K562 (cell line): ENCODE data around the gene HLA-B. TPM values are rescaled to one million over a fixed set of nuclear protein-coding genes. Genes with fewer than 3 reads are reported as not detected.
A peak's percentile ranks its signal among the peaks of the same experiment; 100 is the strongest.

Experiments used
- ATAC-seq: fragments of 200-7000 bp; cut with Tn5 transposase; 3 replicates; pipeline ENCODE4 v1.9.1; 2020; ENCODE audit warnings: moderate library complexity
- Bru-seq: library from RNA; stranded (reverse); fragments of 400-500 nt; gene quantifications from one replicate; lab custom pipeline; 2021; lab: Mats Ljungman, UMichigan
- BruChase-seq, 2 experiments: library from RNA; stranded (reverse); fragments of 400-500 nt; gene quantifications; one replicate each; lab custom pipeline; 2021; lab: Mats Ljungman, UMichigan
- BruUV-seq: library from RNA; stranded (reverse); fragments of 400-500 nt; replicated peaks from 2 replicates; lab custom pipeline; 2021; lab: Mats Ljungman, UMichigan
- CTCF ChIA-PET: fragments of 300-600 bp; formaldehyde crosslinking; extraction: SDS; loops from one replicate; lab custom pipeline; 2021; ENCODE audit warnings: low intra/inter-chr PET ratio; lab: Yijun Ruan, JAX
- POLR2A ChIA-PET: fragments of 300-600, 350-650 bp; sonication (Branson Sonifier 250); formaldehyde crosslinking; extraction: SDS; loops from one replicate; lab custom pipeline; 2021; ENCODE audit warnings: antibody characterized with exemption, inconsistent platforms; lab: Yijun Ruan, JAX
- DNase-seq, 4 experiments: peaks; one replicate each; pipeline versions ENCODE4 v3.0.0 to v3.0.0-alpha.2; 2011 to 2018; ENCODE audit warnings: low spot score in 3 of 4, mixed read lengths in 3 of 4; ENCODE audit errors: extremely low read depth in 1 of 4
- FAIRE-seq: peaks from 2 replicates; lab custom pipeline; 2011; peaks lifted over from hg19 to GRCh38; lab: Jason Lieb, UNC
- H2AFZ ChIP-seq: 2 replicates; pipeline ENCODE4 v1.6.0; 2011; ENCODE audit warnings: low read depth, low read length, control low read depth, inconsistent platforms
- H3K27ac ChIP-seq: fragments of 200-600 bp; 3 replicates; pipeline ENCODE4 v1.8.0; 2011; ENCODE audit warnings: low read depth, mild to moderate bottlenecking, control low read depth, inconsistent platforms, low read length, moderate library complexity, mixed read lengths; ENCODE audit errors: extremely low read depth
- H3K27me3 ChIP-seq, 2 experiments: fragments of 300-600 bp in 1 of 2; 2 replicates in 1 of 2; 3 replicates in 1 of 2; pipeline versions ENCODE4 v1.6.0 to v1.8.0; 2011; ENCODE audit warnings: inconsistent platforms in 2 of 2, low read length in 2 of 2, mild to moderate bottlenecking in 1 of 2, mixed read lengths in 1 of 2, moderate library complexity in 1 of 2; ENCODE audit not compliant: control insufficient read depth in 2 of 2, insufficient read depth in 2 of 2
- H3K36me3 ChIP-seq: fragments of 300-600 bp; 3 replicates; pipeline ENCODE4 v1.8.0; 2011; ENCODE audit warnings: mild to moderate bottlenecking, low read length, inconsistent platforms; ENCODE audit not compliant: control insufficient read depth, insufficient read depth
- H3K4me1 ChIP-seq, 2 experiments: fragments of 200-600 bp in 1 of 2; replicated peaks in 1 of 2; 2 replicates in 1 of 2; 3 replicates in 1 of 2; pipeline versions ENCODE4 v1.5.1 to v1.8.0; 2011; ENCODE audit warnings: inconsistent platforms in 2 of 2, low read length in 2 of 2, mild to moderate bottlenecking in 1 of 2, mixed read lengths in 1 of 2, moderate library complexity in 1 of 2; ENCODE audit not compliant: control insufficient read depth in 2 of 2, insufficient read depth in 2 of 2
- H3K4me2 ChIP-seq: 2 replicates; pipeline ENCODE4 v1.6.1; 2011; ENCODE audit warnings: low read length, control low read depth, inconsistent platforms, mixed read lengths; ENCODE audit not compliant: insufficient read depth
- H3K4me3 ChIP-seq: fragments of 200-600 bp; sonication (generic), shearing (Covaris generic); 2 replicates; pipeline ENCODE4 v1.5.1; 2016; ENCODE audit warnings: control low read depth, inconsistent platforms
- H3K79me2 ChIP-seq: fragments of 200-600 bp; 3 replicates; pipeline ENCODE4 v1.8.0; 2011; ENCODE audit warnings: low read length, inconsistent platforms; ENCODE audit not compliant: control insufficient read depth, insufficient read depth
- H3K9ac ChIP-seq, 2 experiments: 2 replicates each; pipeline versions ENCODE4 v1.6.0 to v1.6.1; 2011; ENCODE audit warnings: low read depth in 2 of 2, low read length in 2 of 2, control low read depth in 1 of 2, inconsistent platforms in 1 of 2, mild to moderate bottlenecking in 1 of 2, mixed read lengths in 1 of 2; ENCODE audit not compliant: insufficient read depth in 1 of 2
- H3K9me1 ChIP-seq: one replicate; pipeline ENCODE4 v1.6.0; 2011; ENCODE audit warnings: inconsistent platforms, mild to moderate bottlenecking, low read length, moderate library complexity; ENCODE audit not compliant: control insufficient read depth, insufficient read depth
- H3K9me3 ChIP-seq: replicated peaks from 2 replicates; pipeline ENCODE4 v1.5.1; 2011; ENCODE audit warnings: low read depth, low read length, inconsistent platforms; ENCODE audit not compliant: control insufficient read depth, insufficient read depth
- H4K20me1 ChIP-seq: replicated peaks from 2 replicates; pipeline ENCODE4 v1.6.1; 2011; ENCODE audit warnings: low read length, inconsistent platforms, mixed read lengths; ENCODE audit not compliant: control insufficient read depth, insufficient read depth
- MBD2 ChIP-seq: sonication (generic); IDR thresholded peaks from 2 replicates; pipeline ENCODE4 v1.6.1; 2016; ENCODE audit warnings: low read depth, borderline replicate concordance
- RFX5 ChIP-seq: IDR thresholded peaks from 2 replicates; pipeline ENCODE4 v1.6.1; 2011; ENCODE audit warnings: low read depth, mild to moderate bottlenecking, improper control_type of control experiment, low read length
- ZBTB7A ChIP-seq: IDR thresholded peaks from 2 replicates; pipeline ENCODE4 v1.6.1; 2011; ENCODE audit warnings: low read depth, mild to moderate bottlenecking, low read length, moderate library complexity, borderline replicate concordance; ENCODE audit not compliant: control insufficient read depth
- WGBS: fragments of 100-300 bp; shearing (Covaris generic); methylation state at CpG from one replicate; pipeline ENCODE4 v1.1.6; 2016; ENCODE audit warnings: low coverage, mixed read lengths; ENCODE audit not compliant: insufficient coverage; ENCODE audit errors: missing lambda C conversion rate; 5-methylcytosine and 5-hydroxymethylcytosine counted together
- in situ Hi-C: fragments of 300-500 bp; cut with MboI; formaldehyde crosslinking; loops from 4 replicates; pipeline ENCODE4 v1.15.0; 2018; ENCODE audit warnings: inconsistent platforms, mixed read lengths
- intact Hi-C: fragments of 100-400 bp; cut with micrococcal nuclease; formaldehyde crosslinking; loops from 2 replicates; pipeline ENCODE4 v1.14.2; 2022
- long read RNA-seq, 3 experiments: library from polyadenylated mRNA in 2 of 3; library from RNA in 1 of 3; unstranded in 2 of 3; stranded (forward) in 1 of 3; transcript quantifications; one replicate each; pipeline ENCODE4 v2.0.0, GENCODE V29; 2019 to 2022
- polyA minus RNA-seq, 3 experiments: library from RNA; depleted of rRNA, polyadenylated mRNA; stranded (reverse); fragments of >200 nt; gene quantifications; 2 replicates each; pipeline ENCODE4 v1.2.3, GENCODE V29; 2011
- polyA plus RNA-seq, 8 experiments: library from polyadenylated mRNA; depleted of rRNA in 4 of 8; stranded (reverse) in 5 of 8; unstranded in 3 of 8; fragments of >200 nt; fragmentation: Nextera tagmentation in 2 of 8; fragmentation: Illumina TruSeq in 1 of 8; extraction: Ambion mirVana in 2 of 8; extraction: Trizol in 1 of 8; gene quantifications; 2 replicates each; pipeline versions ENCODE4 v1.2.1 to v1.2.3, GENCODE V29; 2011 to 2014; ENCODE audit warnings: inconsistent platforms in 1 of 8, missing spikeins in 1 of 8
- total RNA-seq, 7 experiments: library from RNA; depleted of rRNA in 6 of 7; stranded (reverse); fragments of >200 nt in 6 of 7; fragmentation: Illumina TruSeq in 2 of 7; extraction: Trizol in 2 of 7; gene quantifications; 2 replicates each; pipeline versions ENCODE4 v1.2.1 to v1.2.3, GENCODE V29; 2011 to 2021; ENCODE audit warnings: low replicate concordance in 1 of 7
- TF ChIP-seq, protein P1 (sequence below): conservative IDR thresholded peaks from 2 replicates; pipeline ENCODE4 v1.6.1; 2011; ENCODE audit warnings: low read depth, mild to moderate bottlenecking, low read length; ENCODE audit not compliant: control insufficient read depth
- TF ChIP-seq, protein P2 (sequence below): sonication (generic); formaldehyde crosslinking; IDR thresholded peaks from 2 replicates; pipeline ENCODE4 v1.8.0; 2022; ENCODE audit warnings: mild to moderate bottlenecking, missing genetic modification reagents

The HLA-B gene
- 1.2 TPM in 1 of 2 replicates, not detected in the other for total RNA-seq (2011; cell fraction: chromatin; rRNA removed; ENCODE audit: low replicate concordance)
- total RNA-seq (2011; cell fraction: nucleolus; rRNA removed): 4.2 and 5.5 TPM in 2 replicates
- total RNA-seq (2011; cell fraction: nucleoplasm; rRNA removed): 0.59 and 0.69 TPM in 2 replicates
- total RNA-seq (2014; rRNA removed) (0.24 and 0.41 TPM in 2 replicates), total RNA-seq (2014; rRNA removed; fragmentation: Illumina TruSeq; extraction: Trizol) (not detected in 2 replicates), total RNA-seq (2015; rRNA removed; fragmentation: Illumina TruSeq; extraction: Trizol) (0.65 and 1.4 TPM in 2 replicates), total RNA-seq (2021) (9.7 and 11.5 TPM in 2 replicates), polyA plus RNA-seq (2011; rRNA removed) (0.31 and 0.98 TPM in 2 replicates), polyA plus RNA-seq (2014; fragmentation: Illumina TruSeq; extraction: Trizol) (0.55 TPM in 1 of 2 replicates, not detected in the other), polyA plus RNA-seq (2014; fragmentation: Nextera tagmentation; extraction: Ambion mirVana) (under 1 TPM; 0.07 to 0.66 TPM), polyA plus RNA-seq (2014; rRNA removed) (0.49 and 1.7 TPM in 2 replicates), polyA minus RNA-seq (2011; rRNA and poly(A)+ RNA removed) (not detected in 2 replicates), Bru-seq, nascent RNA (percentile 6 among the genes with signal in this experiment), BruChase-seq, experiment 1, labeled RNA remaining after a 2-hour chase (percentile 6 among the genes with signal in this experiment), BruChase-seq, experiment 2, labeled RNA remaining after a 6-hour chase (percentile 4 among the genes with signal in this experiment)
- 0.15 and 0.46 TPM in 2 replicates for polyA plus RNA-seq (2011; cell fraction: cytosol; rRNA removed)
- 0.21 and 2.2 TPM in 2 replicates for polyA plus RNA-seq (2011; cell fraction: nucleus; rRNA removed)
- 0.92 and 2.4 TPM in 2 replicates for polyA plus RNA-seq (2012)
- polyA minus RNA-seq (2011; cell fraction: cytosol; rRNA and poly(A)+ RNA removed): 2.4 and 4.1 TPM in 2 replicates
- 0.54 and 0.56 TPM in 2 replicates for polyA minus RNA-seq (2011; cell fraction: nucleus; rRNA and poly(A)+ RNA removed)
- long read RNA-seq, experiment 1, partial matches to known transcripts: 0 of 12 reads
- long read RNA-seq, experiment 1, other reads (novel, unspliced or antisense): 12 of 12 reads
- long read RNA-seq, experiment 2, partial matches to known transcripts: 0 of 1 reads
- long read RNA-seq, experiment 2, other reads (novel, unspliced or antisense): 1 of 1 reads
- long read RNA-seq, experiment 3: 0 reads

DNA sequence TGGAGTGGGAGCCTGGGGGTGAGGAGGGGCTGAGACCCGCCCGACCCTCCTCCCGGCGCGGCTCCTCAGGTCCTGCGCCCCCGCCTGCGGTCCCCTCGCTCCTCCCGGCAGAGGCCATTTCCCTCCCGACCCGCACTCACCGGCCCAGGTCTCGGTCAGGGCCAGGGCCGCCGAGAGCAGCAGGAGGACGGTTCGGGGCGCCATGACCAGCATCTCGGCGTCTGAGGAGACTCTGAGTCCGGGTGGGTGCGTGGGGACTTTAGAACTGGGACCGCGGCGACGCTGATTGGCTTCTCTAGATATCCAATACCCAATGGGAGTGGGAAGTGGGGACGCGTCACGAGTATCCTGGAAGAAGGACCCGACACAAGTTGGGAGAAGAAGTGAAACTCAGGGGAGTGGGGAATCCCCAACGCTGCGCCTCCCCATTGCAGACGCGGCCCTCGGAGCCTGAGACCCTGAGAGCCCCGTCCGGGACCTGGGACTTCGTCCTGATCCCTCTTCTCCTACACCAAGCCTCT lies at the start of gene HLA-B:
TSS of gene HLA-B (minus strand) at position 234 of the 521 bp plus-strand sequence. CDS start at position 213, 21 bp downstream.
- 3% methylated on average over 23 of the region's 39 CpGs for WGBS
- ChIA-PET CTCF (no interaction called here), POLR2A (no interaction called here)
- TF ChIP-seq, protein P1, sequence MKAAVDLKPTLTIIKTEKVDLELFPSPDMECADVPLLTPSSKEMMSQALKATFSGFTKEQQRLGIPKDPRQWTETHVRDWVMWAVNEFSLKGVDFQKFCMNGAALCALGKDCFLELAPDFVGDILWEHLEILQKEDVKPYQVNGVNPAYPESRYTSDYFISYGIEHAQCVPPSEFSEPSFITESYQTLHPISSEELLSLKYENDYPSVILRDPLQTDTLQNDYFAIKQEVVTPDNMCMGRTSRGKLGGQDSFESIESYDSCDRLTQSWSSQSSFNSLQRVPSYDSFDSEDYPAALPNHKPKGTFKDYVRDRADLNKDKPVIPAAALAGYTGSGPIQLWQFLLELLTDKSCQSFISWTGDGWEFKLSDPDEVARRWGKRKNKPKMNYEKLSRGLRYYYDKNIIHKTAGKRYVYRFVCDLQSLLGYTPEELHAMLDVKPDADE: no peak
- TF ChIP-seq RFX5 (peak; percentile 91), ZBTB7A (no peak), MBD2 (no peak)
- TF ChIP-seq, protein P2, sequence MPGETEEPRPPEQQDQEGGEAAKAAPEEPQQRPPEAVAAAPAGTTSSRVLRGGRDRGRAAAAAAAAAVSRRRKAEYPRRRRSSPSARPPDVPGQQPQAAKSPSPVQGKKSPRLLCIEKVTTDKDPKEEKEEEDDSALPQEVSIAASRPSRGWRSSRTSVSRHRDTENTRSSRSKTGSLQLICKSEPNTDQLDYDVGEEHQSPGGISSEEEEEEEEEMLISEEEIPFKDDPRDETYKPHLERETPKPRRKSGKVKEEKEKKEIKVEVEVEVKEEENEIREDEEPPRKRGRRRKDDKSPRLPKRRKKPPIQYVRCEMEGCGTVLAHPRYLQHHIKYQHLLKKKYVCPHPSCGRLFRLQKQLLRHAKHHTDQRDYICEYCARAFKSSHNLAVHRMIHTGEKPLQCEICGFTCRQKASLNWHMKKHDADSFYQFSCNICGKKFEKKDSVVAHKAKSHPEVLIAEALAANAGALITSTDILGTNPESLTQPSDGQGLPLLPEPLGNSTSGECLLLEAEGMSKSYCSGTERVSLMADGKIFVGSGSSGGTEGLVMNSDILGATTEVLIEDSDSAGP (CRISPR knock-in tag): no peak
- Histone ChIP-seq H3K4me3 (no peak within 1 kb of the TSS), H4K20me1 (no peaks in the 10 kb centered on the region), H2AFZ (no peak within 1 kb of the TSS), H3K79me2 (no peaks in the 10 kb centered on the region), H3K9me3 (no peaks in the 10 kb centered on the region), H3K27me3 (peaks cover 23 to 37% of the 10 kb centered on the region in 2 experiments), H3K9ac (no peak within 1 kb of the TSS), H3K4me2 (no peak within 1 kb of the TSS; the same call in 1 of the 2 replicates), H3K4me1 (peaks cover 0 to 12% of the 10 kb centered on the region in 2 experiments; a peak in 2 of 5 replicates), H3K27ac (no peak within 1 kb of the TSS), H3K9me1 (no peaks in the 10 kb centered on the region), H3K36me3 (no peaks in the 10 kb centered on the region)
- ATAC-seq: peak; percentile 88
- peak in 2 of 4 experiments; percentile 9 to 31 for DNase-seq
- no TSS peak for BruUV-seq
- in situ Hi-C loops (no loop called here), intact Hi-C loops (loop anchor here (2.0 kb wide), 1 partner anchor 84 kb away; the partner anchor contains the start of gene HLA-C)
- FAIRE-seq: no peak
